ENCODE results near the gene NCOA5. TPM values are rescaled to one million over a fixed set of nuclear protein-coding genes. Genes with fewer than 3 reads are reported as not detected.

Gene NCOA5
- total and polyA plus RNA-seq, 2 donors from 2014 or later, result 15.4 to 28.3 TPM

- intact Hi-C loops (cut with DNase I), result no loop called here
- peaks cover 0 to 24% (median 15%) of the 10 kb centered on the region in 3 donors for H3K4me1 ChIP-seq (ENCODE audit: control insufficient read depth in 2 of 3, insufficient read depth in 2 of 3, low read depth in 1 of 3, low read length in 3 of 3)
- no peak for DNase-seq
Measured at GRCh38 chr20:46089167-46089416, 670 bp downstream of the NCOA5 start.

GRCh38 chr20:46088409-46089166, 1.2 kb downstream of the NCOA5 start:
- DNase-seq, result peak in 2 of 5 donors; percentile 32 to 48
- no peaks in the 10 kb centered on the region for H3K9me3 ChIP-seq (ENCODE audit: control insufficient read depth in 2 of 3, insufficient read depth in 1 of 3, low read length in 3 of 3)
- no peak for TF ChIP-seq CTCF (IDR thresholded peaks at IDR 0.05; ENCODE audit: borderline replicate concordance, extremely low read depth, insufficient read depth)
- peak overlapping the region; percentile 98 to 99 for H3K27ac ChIP-seq (ENCODE audit: low read depth in 2 of 2, low read length in 2 of 2)
- H3K9ac ChIP-seq (ENCODE audit: low read length in 3 of 3), result peak overlapping the region; percentile 38 to 89 (median 87)
- no peaks in the 10 kb centered on the region for H3K36me3 ChIP-seq (ENCODE audit: control insufficient read depth in 2 of 3, insufficient read depth in 3 of 3, low read length in 3 of 3)
- intact Hi-C loops (cut with DNase I), result no loop called here
- no peak for FAIRE-seq
- peaks cover 0 to 25% (median 15%) of the 10 kb centered on the region in 3 donors for H3K4me1 ChIP-seq (ENCODE audit: control insufficient read depth in 2 of 3, insufficient read depth in 2 of 3, low read depth in 1 of 3, low read length in 3 of 3)
- no peaks in the 10 kb centered on the region for H3K27me3 ChIP-seq (ENCODE audit: control insufficient read depth, insufficient read depth, low read length)
- H3K4me3 ChIP-seq (ENCODE audit: low read length in 3 of 3), result peak overlapping the region; percentile 68 to 92 (median 82)

More at GRCh38 chr20:46089167-46089416, 670 bp downstream of the NCOA5 start:
- Histone ChIP-seq H3K4me3 (ENCODE audit: low read length in 3 of 3) (peak overlapping the region; percentile 68 to 92 (median 82)), H3K27ac (ENCODE audit: low read depth in 2 of 2, low read length in 2 of 2) (peak overlapping the region; percentile 98 to 99), H3K9me3 (ENCODE audit: control insufficient read depth in 2 of 3, insufficient read depth in 1 of 3, low read length in 3 of 3) (no peaks in the 10 kb centered on the region), H3K27me3 (ENCODE audit: control insufficient read depth, insufficient read depth, low read length) (no peaks in the 10 kb centered on the region), H3K36me3 (ENCODE audit: control insufficient read depth in 2 of 3, insufficient read depth in 3 of 3, low read length in 3 of 3) (no peaks in the 10 kb centered on the region), H3K9ac (ENCODE audit: low read length in 3 of 3) (peak overlapping the region; percentile 38 to 89 (median 87))
- FAIRE-seq, result no peak
- TF ChIP-seq CTCF (IDR thresholded peaks at IDR 0.05; ENCODE audit: borderline replicate concordance, extremely low read depth, insufficient read depth), result no peak

- DNase-seq, result no peak
- peaks cover 0 to 25% (median 15%) of the 10 kb centered on the region in 3 donors for H3K4me1 ChIP-seq (ENCODE audit: control insufficient read depth in 2 of 3, insufficient read depth in 2 of 3, low read depth in 1 of 3, low read length in 3 of 3)
- no peaks in the 10 kb centered on the region for H3K27me3 ChIP-seq (ENCODE audit: control insufficient read depth, insufficient read depth, low read length)
- no peak for FAIRE-seq
- no peak overlapping the region for H3K4me3 ChIP-seq (ENCODE audit: low read length in 3 of 3)
- TF ChIP-seq CTCF (IDR thresholded peaks at IDR 0.05; ENCODE audit: borderline replicate concordance, extremely low read depth, insufficient read depth), result peak; percentile 18
- no peaks in the 10 kb centered on the region for H3K9me3 ChIP-seq (ENCODE audit: control insufficient read depth in 2 of 3, insufficient read depth in 1 of 3, low read length in 3 of 3)
- no peak overlapping the region for H3K27ac ChIP-seq (ENCODE audit: low read depth in 2 of 2, low read length in 2 of 2)
- no peaks in the 10 kb centered on the region for H3K36me3 ChIP-seq (ENCODE audit: control insufficient read depth in 2 of 3, insufficient read depth in 3 of 3, low read length in 3 of 3)
- intact Hi-C loops (cut with DNase I), result no loop called here
- no peak overlapping the region for H3K9ac ChIP-seq (ENCODE audit: low read length in 3 of 3)
Measured at GRCh38 chr20:46087161-46087560, 2.6 kb downstream of the NCOA5 start.

Data from kidney (tissue), 14 donors.